B cell (primary cell): ENCODE results near the gene FHIP1B. TPM values are rescaled to one million over a fixed set of nuclear protein-coding genes. Genes with fewer than 3 reads are reported as not detected.

Experiments used
- ATAC-seq: fragments of 200-7000 bp; cut with Tn5 transposase; one replicate; pipeline ENCODE4 v1.10.0; 2021; ENCODE audit warnings: low read depth, mild to moderate bottlenecking, moderate number of reproducible peaks, moderate library complexity
- CTCF ChIA-PET: fragments of 350-600 bp; sonication (Branson Sonifier 250); formaldehyde crosslinking; loops from one replicate; lab custom pipeline; 2021; ENCODE audit warnings: antibody characterized with exemption, inconsistent platforms; lab: Charles Lee
- POLR2A ChIA-PET: fragments of 350-600 bp; sonication (Branson Sonifier 250); formaldehyde crosslinking; loops from one replicate; lab custom pipeline; 2021; ENCODE audit warnings: antibody characterized with exemption; lab: Charles Lee
- DNase-seq: peaks from one replicate; pipeline ENCODE4 v3.0.0; 2013
- H2AFZ ChIP-seq: 2 replicates; pipeline ENCODE4 v1.6.1; 2012; ENCODE audit warnings: mild to moderate bottlenecking, low read depth, low read length; ENCODE audit not compliant: insufficient read depth, poor library complexity, severe bottlenecking
- H3K27ac ChIP-seq, 2 donors: 1 replicate in 1 of 2; 2 replicates in 1 of 2; pipeline ENCODE4 v1.5.1; 2012 to 2013; ENCODE audit warnings: low read length in 2 of 2, mild to moderate bottlenecking in 2 of 2, moderate library complexity in 1 of 2
- H3K27me3 ChIP-seq, 4 experiments: fragments of 200-600 bp in 1 of 4; sonication (generic) in 1 of 4; replicated peaks in 1 of 4; 1 replicate in 2 of 4; 2 replicates in 2 of 4; pipeline versions ENCODE4 v1.6.1 to v1.7.0; 2013 to 2016; ENCODE audit warnings: low read length in 3 of 4, mild to moderate bottlenecking in 2 of 4, mixed read lengths in 1 of 4, moderate library complexity in 1 of 4; ENCODE audit not compliant: insufficient read depth in 4 of 4, control insufficient read depth in 3 of 4; ENCODE audit errors: control extremely low read depth in 1 of 4
- H3K36me3 ChIP-seq, 2 experiments: replicated peaks in 1 of 2; 1 replicate in 1 of 2; 2 replicates in 1 of 2; pipeline versions ENCODE4 v1.6.1 to v1.7.1; 2013; ENCODE audit warnings: low read length in 1 of 2; ENCODE audit not compliant: insufficient read depth in 2 of 2, control insufficient read depth in 1 of 2; ENCODE audit errors: control extremely low read depth in 1 of 2, extremely low read depth in 1 of 2
- H3K4me1 ChIP-seq, 2 donors: fragments of 200-600 bp in 1 of 2; sonication (generic) in 1 of 2; 1 replicate in 1 of 2; 2 replicates in 1 of 2; pipeline versions ENCODE4 v1.5.1 to v1.6.1; 2013 to 2017; ENCODE audit warnings: low read length in 2 of 2; ENCODE audit not compliant: control insufficient read depth in 2 of 2, insufficient read depth in 2 of 2
- H3K4me2 ChIP-seq: replicated peaks from 2 replicates; pipeline ENCODE3; 2012; ENCODE audit warnings: mild to moderate bottlenecking, low read depth, low read length; ENCODE audit not compliant: poor library complexity, severe bottlenecking
- H3K4me3 ChIP-seq, 5 experiments: fragments of 200-600 bp in 1 of 5; sonication (generic) in 1 of 5; 1 replicate in 3 of 5; 2 replicates in 2 of 5; pipeline versions ENCODE4 v1.5.1 to v1.7.0; 2011 to 2016; ENCODE audit warnings: low read length in 4 of 5, mild to moderate bottlenecking in 4 of 5, low read depth in 2 of 5, control low read depth in 1 of 5, moderate library complexity in 1 of 5; ENCODE audit not compliant: insufficient read depth in 1 of 5; ENCODE audit errors: control extremely low read depth in 1 of 5, extremely low read depth in 1 of 5
- H3K79me2 ChIP-seq: fragments of 200-600 bp; sonication (generic); one replicate; pipeline ENCODE4 v1.6.0; 2016; ENCODE audit warnings: low read length; ENCODE audit not compliant: control insufficient read depth, insufficient read depth
- H3K9ac ChIP-seq: fragments of 200-600 bp; sonication (generic); 2 replicates; pipeline ENCODE4 v1.6.1; 2017; ENCODE audit warnings: mild to moderate bottlenecking, low read length, moderate library complexity
- H3K9me3 ChIP-seq, 3 donors: one replicate each; pipeline versions ENCODE4 v1.6.1 to v1.7.1; 2013; ENCODE audit warnings: low read length in 2 of 3; ENCODE audit not compliant: control insufficient read depth in 2 of 3, insufficient read depth in 1 of 3; ENCODE audit errors: control extremely low read depth in 1 of 3
- H4K20me1 ChIP-seq: 2 replicates; pipeline ENCODE4 v1.6.0; 2012; ENCODE audit warnings: mild to moderate bottlenecking, low read length; ENCODE audit not compliant: insufficient read depth, control insufficient read depth, poor library complexity, severe bottlenecking
- H3K27ac Mint-ChIP-seq: one replicate; pipeline ENCODE4 v1.8.0; 2021; ENCODE audit warnings: mixed read lengths
- H3K27me3 Mint-ChIP-seq: one replicate; pipeline ENCODE4 v1.8.0; 2021; ENCODE audit warnings: mixed read lengths
- H3K4me1 Mint-ChIP-seq: one replicate; pipeline ENCODE4 v1.8.0; 2021; ENCODE audit warnings: mixed read lengths
- H3K4me3 Mint-ChIP-seq: one replicate; pipeline ENCODE4 v1.8.0; 2021; ENCODE audit warnings: mixed read lengths
- H3K9me3 Mint-ChIP-seq: one replicate; pipeline ENCODE4 v1.8.0; 2022; ENCODE audit warnings: mixed read lengths; ENCODE audit not compliant: insufficient read depth
- CTCF ChIP-seq: fragments of 200-600 bp; IDR thresholded peaks from one replicate; pipeline ENCODE4 v1.8.0; 2022; ENCODE audit warnings: antibody characterized with exemption, mild to moderate bottlenecking
- EZH2 ChIP-seq: IDR thresholded peaks from 2 replicates; pipeline ENCODE4 v1.6.1; 2012; ENCODE audit warnings: borderline replicate concordance, low read depth, mild to moderate bottlenecking, moderate library complexity, low read length; ENCODE audit not compliant: insufficient read depth, poor library complexity, severe bottlenecking
- WGBS: methylation state at CpG from one replicate; pipeline ENCODE4 v1.1.5; 2013; ENCODE audit warnings: missing lambda C conversion rate; ENCODE audit not compliant: insufficient coverage; 5-methylcytosine and 5-hydroxymethylcytosine counted together
- intact Hi-C: fragments of 100-400 bp; cut with micrococcal nuclease; formaldehyde crosslinking; loops from one replicate; pipeline ENCODE4 v1.10.0; 2022
- polyA plus RNA-seq: library from polyadenylated mRNA; depleted of rRNA; stranded (reverse); fragments of >200 nt; gene quantifications from 2 replicates; pipeline ENCODE4 v1.2.3, GENCODE V29; 2012
- total RNA-seq, 2 donors: library from RNA; stranded (reverse); fragments of 120-200 nt in 1 of 2; gene quantifications; 1 replicate in 1 of 2; 2 replicates in 1 of 2; pipeline versions ENCODE4 v1.2.3 to v1.2.4, GENCODE V29; 2013 to 2022

FHIP1B gene
- total and polyA plus RNA-seq, 2 donors (not counting 1 experiment from before 2014, with no cell fraction given): 37.1 to 44.1 TPM

GRCh38 chr11:6204706-6205105 is 29.7 kb downstream of the FHIP1B start:
- no peak overlapping the region for H3K4me3 ChIP-seq
- no peak for ATAC-seq
- H3K9ac ChIP-seq: no peak overlapping the region
- H3K36me3 ChIP-seq: peaks cover 0 to 8% of the 10 kb centered on the region in 2 experiments
- H3K9me3 Mint-ChIP-seq: no peaks in the 10 kb centered on the region
- ChIA-PET CTCF (no interaction called here), POLR2A (no interaction called here)
- no peak overlapping the region for H3K27ac Mint-ChIP-seq
- H3K27me3 Mint-ChIP-seq: no peaks in the 10 kb centered on the region
- no peak overlapping the region for H3K4me3 Mint-ChIP-seq
- intact Hi-C loops: no loop called here
- TF ChIP-seq EZH2: no peak
- TF ChIP-seq CTCF: no peak
- H3K27me3 ChIP-seq: no peaks in the 10 kb centered on the region
- H3K4me1 ChIP-seq: peaks cover 0 to 3% of the 10 kb centered on the region in 2 donors
- H4K20me1 ChIP-seq: no peaks in the 10 kb centered on the region
- H3K9me3 ChIP-seq: no peaks in the 10 kb centered on the region
- H3K4me1 Mint-ChIP-seq: peaks cover 9% of the 10 kb centered on the region
- no peak overlapping the region for H3K4me2 ChIP-seq
- H3K79me2 ChIP-seq: no peaks in the 10 kb centered on the region
- no peak overlapping the region for H2AFZ ChIP-seq
- WGBS: no CpG with 5 or more reads among the region's 1 CpG
- H3K27ac ChIP-seq: no peak overlapping the region
- no peak for DNase-seq

GRCh38 chr11:6203327-6203726 is 31.1 kb downstream of the FHIP1B start:
- H3K9me3 ChIP-seq: no peaks in the 10 kb centered on the region
- H3K4me1 Mint-ChIP-seq: peaks cover 9% of the 10 kb centered on the region
- no peaks in the 10 kb centered on the region for H3K27me3 ChIP-seq
- WGBS: no CpG with 5 or more reads among the region's 3 CpGs
- H3K4me3 Mint-ChIP-seq: no peak overlapping the region
- H3K79me2 ChIP-seq: no peaks in the 10 kb centered on the region
- no peak overlapping the region for H3K9ac ChIP-seq
- ChIA-PET CTCF (no interaction called here), POLR2A (no interaction called here)
- no peak overlapping the region for H2AFZ ChIP-seq
- H3K9me3 Mint-ChIP-seq: no peaks in the 10 kb centered on the region
- H3K4me2 ChIP-seq: no peak overlapping the region
- no peak overlapping the region for H3K27ac ChIP-seq
- H3K4me1 ChIP-seq: peaks cover 0 to 3% of the 10 kb centered on the region in 2 donors
- intact Hi-C loops: no loop called here
- no peak overlapping the region for H3K4me3 ChIP-seq
- H3K27me3 Mint-ChIP-seq: no peaks in the 10 kb centered on the region
- no peak for ATAC-seq
- TF ChIP-seq CTCF (no peak), EZH2 (no peak)
- no peaks in the 10 kb centered on the region for H4K20me1 ChIP-seq
- DNase-seq: no peak
- peaks cover 0 to 4% of the 10 kb centered on the region in 2 experiments for H3K36me3 ChIP-seq
- H3K27ac Mint-ChIP-seq: no peak overlapping the region
